ENCODE data around the gene ASMTL.

- TF ChIP-seq ISL1 (CRISPR knock-in tag; IDR thresholded peaks at IDR 0.05) (no peak), GLIS3 (CRISPR knock-in tag; IDR thresholded peaks at IDR 0.05) (no peak), ZC3H10 (CRISPR knock-in tag; IDR thresholded peaks at IDR 0.05) (no peak), ZFP30 (CRISPR knock-in tag; IDR thresholded peaks at IDR 0.05) (no peak), CSDC2 (CRISPR knock-in tag; IDR thresholded peaks at IDR 0.05) (no peak), TCF4 (CRISPR knock-in tag; IDR thresholded peaks at IDR 0.05; ENCODE audit: borderline replicate concordance) (no peak), ARNTL (CRISPR knock-in tag; IDR thresholded peaks at IDR 0.05; ENCODE audit: borderline replicate concordance, low read depth) (no peak)
- TF ChIP-seq, protein P1, sequence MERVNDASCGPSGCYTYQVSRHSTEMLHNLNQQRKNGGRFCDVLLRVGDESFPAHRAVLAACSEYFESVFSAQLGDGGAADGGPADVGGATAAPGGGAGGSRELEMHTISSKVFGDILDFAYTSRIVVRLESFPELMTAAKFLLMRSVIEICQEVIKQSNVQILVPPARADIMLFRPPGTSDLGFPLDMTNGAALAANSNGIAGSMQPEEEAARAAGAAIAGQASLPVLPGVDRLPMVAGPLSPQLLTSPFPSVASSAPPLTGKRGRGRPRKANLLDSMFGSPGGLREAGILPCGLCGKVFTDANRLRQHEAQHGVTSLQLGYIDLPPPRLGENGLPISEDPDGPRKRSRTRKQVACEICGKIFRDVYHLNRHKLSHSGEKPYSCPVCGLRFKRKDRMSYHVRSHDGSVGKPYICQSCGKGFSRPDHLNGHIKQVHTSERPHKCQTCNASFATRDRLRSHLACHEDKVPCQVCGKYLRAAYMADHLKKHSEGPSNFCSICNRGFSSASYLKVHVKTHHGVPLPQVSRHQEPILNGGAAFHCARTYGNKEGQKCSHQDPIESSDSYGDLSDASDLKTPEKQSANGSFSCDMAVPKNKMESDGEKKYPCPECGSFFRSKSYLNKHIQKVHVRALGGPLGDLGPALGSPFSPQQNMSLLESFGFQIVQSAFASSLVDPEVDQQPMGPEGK (CRISPR knock-in tag; IDR thresholded peaks at IDR 0.05; ENCODE audit: borderline replicate concordance): no peak
- TF ChIP-seq, protein P2, sequence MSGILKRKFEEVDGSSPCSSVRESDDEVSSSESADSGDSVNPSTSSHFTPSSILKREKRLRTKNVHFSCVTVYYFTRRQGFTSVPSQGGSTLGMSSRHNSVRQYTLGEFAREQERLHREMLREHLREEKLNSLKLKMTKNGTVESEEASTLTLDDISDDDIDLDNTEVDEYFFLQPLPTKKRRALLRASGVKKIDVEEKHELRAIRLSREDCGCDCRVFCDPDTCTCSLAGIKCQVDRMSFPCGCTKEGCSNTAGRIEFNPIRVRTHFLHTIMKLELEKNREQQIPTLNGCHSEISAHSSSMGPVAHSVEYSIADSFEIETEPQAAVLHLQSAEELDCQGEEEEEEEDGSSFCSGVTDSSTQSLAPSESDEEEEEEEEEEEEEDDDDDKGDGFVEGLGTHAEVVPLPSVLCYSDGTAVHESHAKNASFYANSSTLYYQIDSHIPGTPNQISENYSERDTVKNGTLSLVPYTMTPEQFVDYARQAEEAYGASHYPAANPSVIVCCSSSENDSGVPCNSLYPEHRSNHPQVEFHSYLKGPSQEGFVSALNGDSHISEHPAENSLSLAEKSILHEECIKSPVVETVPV (CRISPR knock-in tag; IDR thresholded peaks at IDR 0.05): no peak
Measured at GRCh38 chrX:1440506-1440905, 12.2 kb downstream of the ASMTL start.
